GM18861 (cell line): ENCODE data around the gene CAMKMT.

ENCODE experiments used
- ATAC-seq: cut with Tn5 transposase; IDR thresholded peaks from one replicate; pipeline ENCODE4 v1.9.1; 2021; ENCODE audit not compliant: unreplicated experiment

CAMKMT gene

DNA sequence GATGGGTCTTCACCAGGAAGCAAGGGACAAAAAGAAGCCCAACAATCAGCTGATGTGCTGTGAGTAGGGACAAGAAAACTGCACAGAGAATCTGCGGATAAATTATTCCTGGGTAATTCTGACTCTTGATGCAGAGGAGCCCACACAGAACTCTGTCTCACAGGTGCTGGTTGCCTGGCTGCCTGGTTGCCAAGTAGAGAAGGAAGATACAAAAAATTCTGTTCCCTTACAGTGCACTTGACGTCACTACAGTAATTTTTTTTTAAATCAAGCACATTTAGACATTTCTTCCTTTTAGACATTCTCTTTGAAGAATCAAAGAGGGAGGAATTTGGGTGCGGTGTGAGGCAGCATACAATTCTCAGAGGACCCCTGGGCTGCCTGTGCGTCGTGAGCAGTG, 427.7 kb downstream of the CAMKMT start:
- ATAC-seq, result no peak

DNA sequence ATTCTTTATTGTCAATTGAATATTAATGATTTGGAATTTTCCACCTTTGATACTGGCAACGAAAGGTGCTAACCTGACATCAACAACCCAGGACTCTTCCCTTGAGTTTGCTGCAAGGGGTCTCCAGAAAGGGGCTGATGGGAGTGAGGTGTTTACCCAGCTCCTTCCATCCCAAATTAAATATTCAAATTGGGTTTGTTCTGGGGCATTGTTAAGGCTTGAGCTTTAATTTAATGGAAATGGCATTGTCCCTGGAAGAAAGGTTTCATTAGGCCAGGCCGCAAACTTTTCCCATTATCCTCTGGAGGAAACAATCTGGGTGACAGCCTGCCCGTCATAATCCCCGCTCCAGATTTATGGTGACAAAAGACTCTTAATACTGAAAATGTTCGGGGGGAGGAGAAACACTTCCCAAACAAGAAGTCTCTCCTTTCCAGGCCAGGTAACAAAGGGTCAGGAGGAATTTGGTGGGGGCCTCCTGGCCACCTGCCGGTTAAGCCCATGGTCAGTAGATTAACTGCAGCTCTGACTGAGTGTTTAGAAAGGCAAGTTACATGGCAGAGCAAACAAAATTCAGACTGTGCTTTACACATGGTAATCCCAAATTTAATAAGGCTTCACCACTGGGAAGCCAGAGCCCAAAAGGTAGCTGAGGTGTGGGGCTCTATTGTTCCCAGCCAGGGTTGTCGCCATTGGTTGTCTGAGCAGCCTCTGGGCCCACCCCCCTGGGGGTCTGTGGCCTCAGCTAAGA, 428.4 kb downstream of the CAMKMT start:
- no peak for ATAC-seq

DNA sequence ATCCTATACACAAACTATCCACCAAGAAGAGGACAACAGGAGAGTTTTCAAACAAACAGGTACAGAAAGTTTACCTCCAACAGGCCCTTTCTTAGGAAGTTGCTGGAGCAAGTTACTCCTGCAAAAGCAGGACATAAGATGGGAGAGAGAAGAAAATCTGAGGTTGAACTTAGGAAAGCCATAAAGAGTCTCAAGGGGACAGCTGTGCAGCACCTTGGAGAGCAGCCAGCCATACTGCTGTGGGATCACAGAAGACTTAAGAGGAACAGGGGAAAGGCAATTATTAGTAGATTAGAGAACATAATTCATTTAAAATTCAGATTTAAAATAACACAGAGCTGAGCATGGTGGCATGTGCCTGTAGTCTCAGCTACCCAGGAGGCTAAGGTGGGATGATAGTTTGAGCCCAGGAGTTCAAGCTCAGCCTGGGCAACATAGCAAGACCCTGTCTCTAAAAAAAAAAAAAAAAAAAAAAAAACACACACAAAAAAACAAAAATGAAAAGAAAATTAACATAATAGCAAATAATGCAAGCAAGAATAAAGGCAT, 431.6 kb downstream of the CAMKMT start:
- ATAC-seq, result no peak

DNA sequence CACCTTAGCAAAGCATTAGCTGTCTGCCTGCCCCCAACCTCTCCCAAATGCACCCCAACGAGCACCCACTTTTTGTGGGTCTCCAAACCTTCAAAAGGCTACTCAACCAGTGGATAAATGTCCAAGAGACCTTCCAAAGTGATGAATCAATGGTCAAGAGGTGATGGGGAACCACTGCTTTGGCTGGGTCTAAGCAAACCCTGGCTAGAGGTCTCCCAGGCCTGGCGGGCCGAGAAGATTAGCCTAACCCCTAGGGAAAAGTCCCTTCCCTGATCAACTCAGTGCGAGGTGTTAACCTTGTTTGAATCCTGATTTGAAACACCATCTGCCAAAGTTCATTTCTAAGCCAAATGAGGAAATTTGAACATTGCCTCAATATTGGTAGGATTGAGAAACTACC, 435.0 kb downstream of the CAMKMT start:
- no peak for ATAC-seq

DNA sequence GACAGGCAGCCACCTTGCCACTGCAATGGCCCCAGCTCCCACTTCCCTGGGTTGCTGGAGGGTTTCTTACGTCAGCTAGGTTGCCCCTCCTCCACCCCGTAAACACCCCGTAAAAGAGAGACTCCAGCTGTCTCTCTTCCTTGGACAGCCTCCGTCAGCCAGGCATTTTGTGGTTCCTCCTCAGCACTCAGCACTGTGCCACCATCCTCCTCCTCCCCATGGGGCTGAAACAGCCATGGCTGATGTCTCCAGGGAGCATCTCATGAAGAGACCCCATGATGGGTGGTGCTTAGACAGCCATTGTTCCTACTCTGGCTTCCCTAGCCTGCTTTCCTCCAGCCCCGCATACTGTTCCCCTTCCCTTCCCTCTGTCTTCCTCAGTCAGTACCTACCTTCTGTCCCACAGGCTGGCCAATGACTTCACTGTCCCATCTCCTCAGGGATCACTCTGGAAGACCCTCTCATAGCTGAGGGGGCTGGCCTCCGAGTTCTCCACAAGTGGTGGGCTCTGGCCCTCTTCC, 436.5 kb downstream of the CAMKMT start:
- no peak for ATAC-seq

DNA sequence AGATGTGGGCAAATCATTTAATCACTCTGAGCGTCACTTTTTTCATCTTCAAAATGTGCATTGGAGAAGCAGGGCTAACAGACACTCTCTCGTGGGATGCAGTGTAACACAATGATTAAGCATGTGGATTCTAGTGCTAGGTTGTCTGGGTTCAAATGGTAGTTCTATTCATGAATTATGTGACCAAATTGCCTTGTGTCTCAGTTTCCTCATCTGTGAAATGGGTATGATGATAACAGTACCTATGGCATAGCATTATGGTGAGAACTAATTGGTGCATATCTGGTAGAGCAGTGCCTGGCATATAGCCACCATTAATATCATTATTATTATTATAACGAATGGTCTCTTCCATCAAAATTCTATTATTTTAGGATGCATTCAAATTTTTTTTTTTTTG, 437.4 kb downstream of the CAMKMT start:
- no peak for ATAC-seq

DNA sequence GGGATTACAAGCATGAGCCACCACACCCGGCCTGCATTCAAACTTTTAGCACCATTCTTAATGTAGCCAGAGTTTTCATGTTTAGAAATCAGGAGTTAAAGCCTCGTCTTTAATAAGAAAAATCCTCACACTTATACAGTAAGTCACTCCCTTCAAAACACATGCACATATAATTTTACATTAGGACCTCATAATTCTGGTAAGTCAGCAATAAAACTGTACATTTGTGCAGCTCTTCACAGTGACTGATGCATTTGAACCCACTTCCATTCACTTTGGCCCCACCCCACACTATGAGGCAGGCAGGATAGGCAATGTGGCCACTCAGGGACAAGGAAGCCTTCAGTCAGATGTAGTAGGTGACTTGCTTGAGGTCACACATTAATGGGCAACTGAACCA, 438.0 kb downstream of the CAMKMT start:
- ATAC-seq, result no peak

DNA sequence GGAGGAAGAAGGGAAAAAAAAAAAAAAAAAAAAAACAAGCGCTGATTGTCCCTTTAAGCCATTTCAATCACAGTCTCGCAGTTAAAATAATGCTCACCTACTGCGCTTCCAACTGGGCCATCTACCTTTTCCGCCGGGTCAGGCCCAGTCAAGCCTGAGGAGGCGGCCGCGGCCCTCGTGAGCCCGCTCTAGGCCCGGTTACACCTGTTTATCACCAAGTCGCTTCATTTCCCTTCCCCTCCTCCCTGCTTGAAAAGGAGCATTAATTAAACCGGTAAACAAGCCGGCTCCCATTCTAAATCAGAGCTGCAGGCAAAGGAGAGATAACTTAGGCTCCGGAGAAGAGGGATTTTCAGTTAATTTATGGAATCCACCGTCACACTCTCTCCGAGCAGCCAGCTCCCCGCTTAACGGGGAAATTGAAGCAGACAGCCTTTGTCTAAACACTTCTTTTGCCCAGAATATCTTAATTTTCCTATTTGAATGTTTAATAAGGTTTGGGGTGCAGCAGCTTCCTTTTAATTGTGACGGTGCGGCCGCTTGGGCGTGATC, 439.6 kb downstream of the CAMKMT start:
- no peak for ATAC-seq

DNA sequence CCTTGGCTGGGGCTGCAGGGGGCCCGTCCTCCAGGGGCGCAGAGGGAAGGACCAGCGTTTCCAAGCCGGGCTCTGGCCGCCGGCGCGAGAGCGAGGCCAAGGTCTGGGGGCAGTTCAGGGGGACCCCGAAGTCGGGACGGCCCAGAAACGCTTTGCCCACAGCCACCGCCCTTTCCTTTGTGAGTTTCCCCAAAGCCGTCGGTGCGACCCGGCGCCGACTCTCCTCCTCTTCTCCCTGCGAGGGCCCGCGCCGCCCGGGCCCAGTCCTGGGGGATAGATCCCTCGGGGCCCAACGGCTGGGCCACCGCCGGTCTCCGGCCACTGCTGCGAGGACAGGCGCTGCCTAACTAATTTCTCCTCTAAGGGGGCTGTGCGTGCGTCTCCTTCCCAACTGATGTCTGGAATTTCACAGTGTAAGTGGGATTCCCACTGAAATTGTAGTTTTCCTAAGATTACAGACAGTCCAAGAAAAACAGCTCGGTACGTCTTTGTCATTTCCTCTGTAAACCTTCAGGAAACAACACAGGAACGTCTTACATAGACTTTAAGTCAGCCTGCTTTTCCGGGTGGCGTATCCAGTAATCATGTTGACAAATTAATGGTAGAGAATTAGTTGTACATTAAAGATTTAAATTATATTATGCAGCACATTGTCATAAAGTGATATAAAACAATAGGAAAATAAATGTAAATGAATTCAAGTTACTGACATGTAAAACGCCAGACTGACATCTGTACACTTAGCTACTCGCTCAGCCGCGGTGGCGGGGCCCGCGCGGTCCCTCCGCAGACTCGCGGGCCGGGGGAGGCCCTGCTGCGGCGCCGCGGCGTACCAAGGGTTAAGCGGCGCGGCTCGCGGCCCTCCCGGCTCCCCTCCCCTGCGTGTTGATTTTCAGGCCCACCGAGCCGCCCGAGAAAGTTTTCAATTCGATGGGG, 440.4 kb downstream of the CAMKMT start:
- no peak for ATAC-seq

DNA sequence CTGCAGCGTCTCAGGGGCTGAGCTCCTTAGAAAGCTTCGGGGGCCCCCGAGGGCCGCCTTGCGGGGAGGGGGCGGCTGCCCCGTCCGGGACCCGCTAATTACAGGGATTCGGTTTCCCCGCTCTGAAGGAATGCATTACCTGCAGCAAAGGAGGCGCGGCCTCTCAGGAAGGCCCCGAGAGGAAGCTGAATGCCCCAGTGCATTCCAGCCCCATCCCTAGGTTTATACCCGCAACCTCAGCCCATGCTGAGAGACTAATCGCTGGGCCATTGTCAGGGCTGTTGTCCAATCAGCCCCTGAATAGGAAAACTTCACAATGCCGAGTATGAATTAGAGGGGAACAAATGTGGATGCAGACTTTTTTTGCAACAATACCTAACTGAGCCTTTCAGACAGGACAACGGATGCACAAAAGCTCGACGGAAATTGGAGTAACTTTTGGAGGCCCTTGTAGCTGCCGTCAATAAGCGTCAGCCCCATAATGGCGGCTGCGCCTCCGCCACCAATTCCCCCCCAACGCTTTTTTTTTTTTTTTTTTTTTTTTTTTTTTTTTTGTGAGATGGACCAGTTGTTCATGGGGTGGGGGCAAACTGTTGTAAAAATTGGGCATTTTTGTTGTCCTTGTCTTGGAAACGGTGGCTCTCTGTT, 441.2 kb downstream of the CAMKMT start:
- no peak for ATAC-seq

DNA sequence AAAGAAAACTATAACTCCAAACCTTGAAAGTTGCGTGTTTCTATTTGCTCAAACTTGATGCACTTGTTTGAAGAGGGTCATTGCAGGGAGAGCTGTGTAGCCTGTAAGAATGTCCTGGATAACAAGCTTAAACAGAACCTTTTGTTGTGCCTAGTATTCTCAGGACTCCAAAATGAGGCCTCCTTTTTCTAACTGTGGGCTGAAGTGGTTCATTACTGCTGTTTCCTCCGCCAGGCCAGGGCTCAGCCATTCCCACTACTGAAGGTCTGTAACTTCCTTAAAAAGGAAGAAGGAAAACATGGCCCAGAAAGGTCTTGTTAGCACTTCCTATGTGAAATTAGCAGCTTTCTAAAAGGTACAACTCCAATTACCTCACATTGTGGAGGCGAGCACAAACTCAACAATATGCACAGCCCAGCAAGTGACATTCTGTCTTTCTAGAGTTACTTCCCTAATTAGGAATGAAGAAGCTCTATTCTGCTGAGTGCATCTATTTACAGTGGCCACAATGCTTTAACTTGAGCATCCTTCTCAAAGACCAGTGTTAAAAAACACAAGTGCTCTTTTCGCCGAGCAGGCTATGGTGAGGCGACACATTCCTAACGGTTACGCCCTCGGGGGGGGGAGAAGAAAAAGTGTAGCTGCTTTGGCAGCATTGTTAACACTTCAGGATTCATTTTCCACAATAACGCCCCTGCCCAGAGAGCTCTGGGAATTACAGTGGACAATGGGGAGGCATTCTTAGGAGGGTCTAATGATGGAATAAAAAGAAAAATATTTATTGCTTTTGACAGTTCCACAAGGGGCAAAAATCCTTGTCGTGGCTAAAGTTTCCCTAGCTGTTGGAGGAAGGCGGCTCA, 442.9 kb downstream of the CAMKMT start:
- ATAC-seq, result no peak

DNA sequence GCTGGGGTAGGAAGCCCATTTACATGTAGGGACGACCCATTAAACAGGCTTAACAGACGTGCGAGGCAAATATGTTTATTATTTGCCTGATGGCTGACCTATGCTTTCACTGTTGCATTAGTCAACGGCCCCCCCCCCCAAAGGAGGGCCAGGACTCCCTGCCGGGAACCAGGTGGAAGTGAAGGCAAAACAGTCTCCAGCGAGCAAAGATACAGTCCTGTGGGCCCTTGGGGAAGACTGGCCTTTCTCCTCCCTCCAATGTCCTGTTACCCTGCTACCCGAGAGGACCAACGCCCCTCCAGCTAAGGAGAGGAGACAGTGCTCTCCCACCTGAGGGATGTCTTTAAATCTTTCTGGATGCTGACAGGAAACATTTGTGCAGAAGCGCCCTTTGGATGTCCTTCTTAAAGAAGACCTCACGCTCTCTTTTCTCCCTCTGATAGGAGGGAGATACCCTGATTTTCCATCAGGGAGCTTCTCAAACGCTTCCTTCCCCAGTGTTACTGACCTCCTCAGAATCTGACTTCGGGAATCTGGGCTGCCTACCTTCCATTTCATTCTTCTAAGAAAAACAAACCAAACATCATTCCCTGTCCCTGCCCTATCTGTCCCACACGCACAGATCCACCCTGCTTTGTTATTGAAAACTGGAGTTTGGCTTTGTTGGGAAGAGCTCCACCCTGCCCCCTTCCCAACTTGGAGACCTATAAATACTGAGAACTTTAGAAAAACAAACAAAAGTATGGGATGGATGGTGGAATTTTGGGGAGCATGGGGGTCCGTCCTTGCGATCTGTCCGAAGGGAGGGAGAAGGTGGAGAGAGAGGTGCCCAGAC, 443.9 kb downstream of the CAMKMT start:
- ATAC-seq, result no peak

DNA sequence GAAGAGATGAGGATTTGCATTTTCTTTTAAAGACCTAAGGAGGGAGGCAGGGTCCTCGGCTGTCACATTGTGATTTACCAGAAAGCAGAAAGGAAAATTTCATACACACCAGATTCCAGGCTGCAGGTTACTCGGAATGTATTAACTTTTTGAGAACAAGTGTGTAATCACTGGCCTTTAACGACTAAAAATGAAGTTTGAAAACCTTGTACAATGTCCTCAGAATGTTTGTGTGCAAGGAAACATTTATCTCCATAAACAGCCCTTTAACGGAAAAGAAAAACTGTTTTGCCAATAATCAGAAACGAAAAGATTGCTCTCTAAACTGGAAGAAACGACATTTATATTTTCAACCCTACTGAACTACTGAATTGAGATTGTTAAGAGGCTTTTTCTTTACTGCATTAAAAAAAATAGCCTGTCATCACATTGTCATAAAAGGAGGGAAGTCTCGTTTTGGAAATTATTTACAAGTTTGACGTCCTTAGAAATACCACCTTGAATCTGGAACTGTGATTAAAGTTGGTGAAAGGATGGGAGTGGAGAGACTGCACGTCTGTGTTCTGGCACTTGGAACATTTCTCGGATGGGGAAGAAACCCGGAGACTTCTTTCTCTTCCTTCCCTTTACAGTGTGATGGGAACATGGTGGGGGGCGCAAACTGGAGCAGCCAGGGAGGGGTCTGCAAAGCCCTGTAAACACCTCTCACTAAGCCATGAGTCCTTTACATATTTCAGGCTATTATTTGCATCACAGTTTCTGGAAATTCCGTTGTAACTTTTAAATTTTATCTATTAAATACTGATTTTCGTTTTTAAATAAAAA, 445.7 kb downstream of the CAMKMT start:
- ATAC-seq, result no peak

DNA sequence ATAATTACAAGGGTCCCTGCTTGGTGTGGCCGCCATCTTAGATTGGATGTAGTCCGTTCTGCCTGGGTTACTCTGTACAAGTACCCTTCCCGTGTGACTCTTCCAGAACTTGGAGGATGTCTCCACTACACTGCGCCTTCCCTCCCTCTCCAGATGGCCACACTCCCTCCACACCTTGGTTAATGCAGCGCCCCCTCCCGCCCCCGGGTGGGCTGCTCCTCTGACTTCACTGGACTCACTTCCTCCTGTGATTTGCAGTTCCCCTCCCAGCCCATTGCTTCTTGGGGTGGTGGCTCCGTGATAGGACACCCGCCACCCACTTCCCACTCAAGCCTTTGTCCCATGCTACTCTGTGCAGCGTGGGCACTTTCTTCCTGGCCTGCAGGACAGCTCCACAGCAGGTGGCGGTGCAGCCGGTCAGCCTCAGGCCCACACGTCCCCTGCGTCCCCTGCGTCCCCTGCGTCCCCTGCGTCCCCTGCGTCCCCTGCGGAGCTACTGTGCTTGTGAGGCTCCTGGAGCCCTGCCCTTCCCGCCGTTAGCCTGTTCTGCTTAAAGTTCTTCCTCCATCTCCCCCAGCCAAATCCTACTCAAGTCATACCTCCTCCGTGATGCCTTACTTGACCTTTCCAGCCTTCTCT, 449.3 kb downstream of the CAMKMT start:
- ATAC-seq, result no peak

DNA sequence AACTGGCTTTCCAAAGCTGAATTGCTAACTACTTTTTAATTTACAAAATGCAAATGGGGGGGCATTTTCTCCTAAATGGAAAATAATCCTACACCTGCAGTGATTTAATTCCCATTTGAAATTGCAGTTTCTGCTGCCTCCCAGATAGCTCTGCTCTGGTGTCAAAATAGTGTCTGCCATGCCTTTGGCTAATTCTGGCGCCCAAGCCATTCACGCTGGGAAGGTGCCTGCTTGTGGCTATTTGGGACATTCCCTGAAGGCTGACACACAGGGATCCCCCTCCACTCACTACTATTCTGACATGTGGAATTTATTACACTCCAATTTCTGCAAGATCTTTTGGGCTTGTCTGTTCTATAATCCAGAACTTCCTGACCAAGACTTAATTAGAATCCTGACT, 451.4 kb downstream of the CAMKMT start:
- ATAC-seq, result no peak

DNA sequence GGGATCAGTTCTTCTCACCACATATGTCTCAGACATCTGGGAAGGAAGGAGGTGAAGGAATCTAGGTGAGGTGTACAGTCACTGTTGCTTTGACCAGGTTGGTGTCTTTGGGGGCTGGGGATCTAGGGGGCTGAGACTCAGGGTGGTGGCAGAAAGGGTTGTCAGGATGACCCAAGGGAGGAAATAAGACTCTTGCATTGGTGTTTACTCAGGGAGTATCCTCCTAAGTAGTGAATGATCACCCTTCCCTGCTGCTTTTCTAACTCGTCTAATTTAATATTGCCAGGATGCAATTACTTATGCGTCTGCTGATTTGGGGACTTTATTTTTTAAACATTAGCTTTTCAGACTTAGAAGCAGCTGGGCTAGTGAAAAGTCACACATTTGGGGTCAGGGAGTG, 451.9 kb downstream of the CAMKMT start:
- no peak for ATAC-seq

DNA sequence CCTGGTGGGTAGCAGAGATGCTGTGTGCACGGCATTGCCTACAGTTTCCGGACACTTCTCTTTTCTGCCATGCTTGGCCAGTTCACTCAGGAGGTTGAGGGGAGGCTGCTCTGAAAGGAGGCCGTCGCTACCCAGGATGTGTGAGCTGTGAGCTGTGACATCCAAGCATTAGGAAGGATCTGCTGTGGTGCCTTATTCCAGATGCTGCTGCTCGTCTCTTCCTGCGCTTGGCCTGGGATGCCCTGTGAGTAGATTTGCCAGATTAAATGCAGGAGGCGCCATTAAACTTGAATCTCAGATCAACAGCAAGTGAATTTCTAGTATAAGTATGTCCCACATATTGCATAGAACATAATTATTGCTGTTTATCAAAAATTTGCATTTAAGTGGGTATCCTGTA, 455.5 kb downstream of the CAMKMT start:
- no peak for ATAC-seq
